Right lobe of liver (tissue), 6 donors: Measurements from ENCODE around the gene DLX1. TPM values are rescaled to one million over a fixed set of nuclear protein-coding genes. Genes with fewer than 3 reads are reported as not detected.

Experiments used
- ATAC-seq, 4 donors: fragments of 200-7000 bp; cut with Tn5 transposase; one replicate each; pipeline ENCODE4 v1.9.1; 2020; ENCODE audit warnings: mild to moderate bottlenecking in 4 of 4, moderate library complexity in 4 of 4
- DNase-seq, 3 donors: peaks; one replicate each; pipeline ENCODE4 v3.0.0-alpha.2; 2020
- H3K27ac ChIP-seq, 3 donors: fragments of 200-600 bp; one replicate each; pipeline ENCODE4 v1.8.0; 2022
- H3K27me3 ChIP-seq, 2 donors: fragments of 200-600 bp; one replicate each; pipeline ENCODE4 v1.8.0; 2022
- H3K36me3 ChIP-seq, 4 donors: fragments of 200-600 bp; sonication (generic) in 1 of 4; one replicate each; pipeline versions ENCODE4 v1.5.1 to v1.8.0; 2017 to 2022; ENCODE audit warnings: control low read depth in 1 of 4
- H3K4me1 ChIP-seq, 4 donors: fragments of 200-600 bp; sonication (generic) in 1 of 4; one replicate each; pipeline versions ENCODE4 v1.5.1 to v1.8.0; 2017 to 2022; ENCODE audit warnings: control low read depth in 1 of 4
- H3K4me3 ChIP-seq, 3 donors: fragments of 200-600 bp; one replicate each; pipeline ENCODE4 v1.8.0; 2022
- H3K9me3 ChIP-seq, 4 donors: fragments of 200-600 bp; sonication (generic) in 1 of 4; one replicate each; pipeline versions ENCODE4 v1.5.1 to v1.8.0; 2017 to 2022; ENCODE audit warnings: control low read depth in 1 of 4
- CTCF ChIP-seq, 4 donors: fragments of 200-600 bp in 3 of 4; fragments of 450-650 bp in 1 of 4; IDR thresholded peaks; one replicate each; pipeline versions ENCODE4 v1.5.1 to v1.8.0; 2016 to 2022; ENCODE audit warnings: antibody characterized with exemption in 4 of 4, mild to moderate bottlenecking in 2 of 4
- POLR2A ChIP-seq: fragments of 450-650 bp; IDR thresholded peaks from one replicate; pipeline ENCODE4 v1.6.1; 2017; ENCODE audit warnings: antibody characterized with exemption, mild to moderate bottlenecking
- WGBS: methylation state at CpG from one replicate; pipeline ENCODE4 v1.1.6; 2018; ENCODE audit warnings: low coverage, low lambda C conversion rate; ENCODE audit not compliant: insufficient coverage; ENCODE audit errors: missing lambda C conversion rate; 5-methylcytosine and 5-hydroxymethylcytosine counted together
- intact Hi-C, 2 donors: fragments of 100-400 bp; cut with DNase I; formaldehyde crosslinking; loops; one replicate each; pipeline versions ENCODE4 v1.11.2 to v1.14.1; 2022
- total RNA-seq, 6 experiments: library from RNA; depleted of rRNA in 2 of 6; stranded (reverse); fragments of >200 nt in 2 of 6; fragmentation: NEBNext Ultra II Directional in 3 of 6; extraction: Animal tissue kit (Norgen Biotek cat#: 25700) in 3 of 6; gene quantifications; one replicate each; pipeline versions ENCODE4 v1.1.0 to v1.2.4, GENCODE V29; 2016 to 2023
- donor health status: DM: no; HTN: yes; CAD: no.
- donor health status: DM: no; HTN: no; CAD: no.
- donor health status: DM: no; HTN: no; CAD: no.
- donor health status: DM: no; HTN: yes; CAD: no.
- donor health status: DM: no; HTN: yes; CAD: no.

DLX1 gene
- total RNA-seq, 6 experiments from 2014 or later = not detected

- no peak for TF ChIP-seq POLR2A
- Histone ChIP-seq H3K9me3 (no peaks in the 10 kb centered on the region), H3K27me3 (peaks cover 53 to 93% of the 10 kb centered on the region in 2 donors), H3K27ac (no peak overlapping the region), H3K36me3 (no peaks in the 10 kb centered on the region), H3K4me3 (no peak overlapping the region), H3K4me1 (peaks cover 0 to 25% (median 5%) of the 10 kb centered on the region in 4 donors)
- WGBS = 8% methylated on average over 10 of the region's 10 CpGs
- no peak for ATAC-seq
- no peak for DNase-seq
- intact Hi-C loops = no loop called here
Observed at GRCh38 chr2:172089005-172089504, 3.7 kb downstream of the DLX1 start.

- peaks cover 47 to 93% of the 10 kb centered on the region in 2 donors for H3K27me3 ChIP-seq
- 35% methylated on average over 5 of the region's 7 CpGs for WGBS
- intact Hi-C loops = no loop called here
- no peak for TF ChIP-seq POLR2A
- no peak for TF ChIP-seq CTCF (IDR thresholded peaks at IDR 0.05)
- no peak overlapping the region for H3K27ac ChIP-seq
- no peaks in the 10 kb centered on the region for H3K36me3 ChIP-seq
- DNase-seq (no peak), ATAC-seq (no peak)
- no peaks in the 10 kb centered on the region for H3K9me3 ChIP-seq
- H3K4me1 ChIP-seq = peaks cover 0 to 21% (median 5%) of the 10 kb centered on the region in 4 donors
- H3K4me3 ChIP-seq = no peak overlapping the region
Observed at GRCh38 chr2:172089633-172090032, 4.3 kb downstream of the DLX1 start.

GRCh38 chr2:172090044-172090961 is 5.0 kb downstream of the DLX1 start:
- Histone ChIP-seq H3K27ac (no peak overlapping the region), H3K4me3 (no peak overlapping the region), H3K36me3 (no peaks in the 10 kb centered on the region), H3K27me3 (peaks cover 40 to 92% of the 10 kb centered on the region in 2 donors), H3K9me3 (no peaks in the 10 kb centered on the region), H3K4me1 (peaks cover 0 to 21% (median 1%) of the 10 kb centered on the region in 4 donors)
- intact Hi-C loops = no loop called here
- ATAC-seq = no peak
- 2% methylated on average over 24 of the region's 39 CpGs for WGBS
- no peak for DNase-seq
- TF ChIP-seq POLR2A = no peak
- TF ChIP-seq CTCF (IDR thresholded peaks at IDR 0.05) = no peak

GRCh38 chr2:172091000-172091641 is 5.8 kb downstream of the DLX1 start:
- DNase-seq (no peak), ATAC-seq (no peak)
- intact Hi-C loops = no loop called here
- TF ChIP-seq POLR2A = no peak
- Histone ChIP-seq H3K27ac (no peak overlapping the region), H3K36me3 (no peaks in the 10 kb centered on the region), H3K4me3 (no peak overlapping the region), H3K9me3 (no peaks in the 10 kb centered on the region), H3K27me3 (peaks cover 36 to 90% of the 10 kb centered on the region in 2 donors), H3K4me1 (peaks cover 0 to 19% (median 0%) of the 10 kb centered on the region in 4 donors)
- 13% methylated on average over 13 of the region's 13 CpGs for WGBS

GRCh38 chr2:172091761-172092566 is 6.7 kb downstream of the DLX1 start:
- no peak overlapping the region for H3K27ac ChIP-seq
- 16% methylated on average over 11 of the region's 11 CpGs for WGBS
- ATAC-seq (no peak), DNase-seq (no peak)
- H3K36me3 ChIP-seq = no peaks in the 10 kb centered on the region
- intact Hi-C loops = no loop called here
- no peak overlapping the region for H3K4me3 ChIP-seq
- peaks cover 40 to 89% of the 10 kb centered on the region in 2 donors for H3K27me3 ChIP-seq
- peaks cover 0 to 20% (median 0%) of the 10 kb centered on the region in 4 donors for H3K4me1 ChIP-seq
- H3K9me3 ChIP-seq = no peaks in the 10 kb centered on the region
- TF ChIP-seq POLR2A = no peak
- no peak for TF ChIP-seq CTCF (IDR thresholded peaks at IDR 0.05)
